Measurements from ENCODE around the gene KLHL42. TPM values are rescaled to one million over a fixed set of nuclear protein-coding genes. Genes with fewer than 3 reads are reported as not detected.
"Not testable (repeated sequence)": the region's sequence is repeated elsewhere in the genome, so short reads cannot be mapped to it uniquely, and the experiment has no call there.

The KLHL42 gene, protein sequence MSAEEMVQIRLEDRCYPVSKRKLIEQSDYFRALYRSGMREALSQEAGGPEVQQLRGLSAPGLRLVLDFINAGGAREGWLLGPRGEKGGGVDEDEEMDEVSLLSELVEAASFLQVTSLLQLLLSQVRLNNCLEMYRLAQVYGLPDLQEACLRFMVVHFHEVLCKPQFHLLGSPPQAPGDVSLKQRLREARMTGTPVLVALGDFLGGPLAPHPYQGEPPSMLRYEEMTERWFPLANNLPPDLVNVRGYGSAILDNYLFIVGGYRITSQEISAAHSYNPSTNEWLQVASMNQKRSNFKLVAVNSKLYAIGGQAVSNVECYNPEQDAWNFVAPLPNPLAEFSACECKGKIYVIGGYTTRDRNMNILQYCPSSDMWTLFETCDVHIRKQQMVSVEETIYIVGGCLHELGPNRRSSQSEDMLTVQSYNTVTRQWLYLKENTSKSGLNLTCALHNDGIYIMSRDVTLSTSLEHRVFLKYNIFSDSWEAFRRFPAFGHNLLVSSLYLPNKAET
- total RNA-seq: 10 to 100 TPM; 16.3 to 16.4 TPM

DNA sequence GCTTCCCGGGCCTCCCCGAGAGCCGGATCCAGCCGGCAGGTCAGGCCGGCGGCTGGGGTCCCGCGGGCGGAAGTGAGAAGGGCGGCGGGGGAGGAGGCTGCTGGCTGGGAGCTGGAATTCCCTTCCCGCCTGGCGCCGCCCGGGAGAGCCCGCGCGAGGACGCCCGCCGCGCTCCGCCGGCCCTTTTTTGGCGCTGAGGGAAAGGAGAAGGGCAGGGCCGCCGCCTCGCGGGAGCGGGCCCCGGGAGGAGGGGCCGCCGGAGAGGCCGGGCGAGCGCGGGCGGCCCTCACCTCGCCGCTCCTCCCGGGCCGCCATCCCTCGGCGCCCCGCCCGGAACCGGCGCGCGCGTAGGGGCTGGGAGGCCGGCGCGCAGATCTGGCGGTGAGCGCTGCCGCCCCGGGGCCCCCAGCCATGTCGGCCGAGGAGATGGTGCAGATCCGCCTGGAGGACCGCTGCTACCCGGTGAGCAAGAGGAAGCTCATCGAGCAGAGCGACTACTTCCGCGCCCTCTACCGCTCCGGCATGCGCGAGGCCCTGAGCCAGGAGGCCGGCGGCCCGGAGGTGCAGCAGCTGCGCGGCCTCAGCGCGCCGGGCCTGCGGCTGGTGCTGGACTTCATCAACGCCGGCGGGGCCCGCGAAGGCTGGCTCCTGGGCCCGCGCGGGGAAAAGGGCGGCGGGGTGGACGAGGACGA, at the start of gene KLHL42, which contains the start of gene MANSC4:
TSS of gene KLHL42 (plus strand) at position 314 of the 692 bp plus-strand sequence. CDS start at position 412, 98 bp downstream.
TSS of gene MANSC4 (minus strand) at position 317 of the 692 bp plus-strand sequence. CDS start 8,960 bp downstream, outside the sequence.
- Mint-ChIP-seq H3K27me3 (no peaks in the 10 kb centered on the region), H3K4me1 (peaks cover 36% of the 10 kb centered on the region)
- DNase-seq: peak; percentile 71

DNA sequence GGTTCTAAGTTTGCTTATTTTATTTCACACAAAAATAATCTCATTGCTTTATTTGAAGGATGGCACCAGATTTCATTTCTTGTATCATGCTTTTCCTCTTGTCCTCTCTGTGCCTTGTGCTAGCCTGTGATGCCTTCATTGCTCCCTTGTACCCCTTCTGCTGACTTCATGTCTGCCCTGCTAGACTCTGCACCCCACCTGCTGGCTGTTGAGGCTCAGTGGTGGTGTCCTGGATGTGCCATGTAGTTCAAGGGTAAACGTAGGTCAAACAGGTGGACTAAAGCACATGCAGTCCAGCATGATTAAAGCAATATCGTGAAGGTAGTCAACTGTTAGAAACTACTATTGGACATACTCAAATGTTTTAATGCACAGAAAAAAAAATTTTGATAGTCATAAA, 47.8 kb upstream of the KLHL42 start:
- H3K27ac Mint-ChIP-seq: no peak overlapping the region
- H3K36me3 Mint-ChIP-seq: peaks cover 12% of the 10 kb centered on the region
- H3K9me3 Mint-ChIP-seq: no peaks in the 10 kb centered on the region
- H3K4me3 Mint-ChIP-seq: no peak overlapping the region
- no peaks in the 10 kb centered on the region for H3K27me3 Mint-ChIP-seq
- no peak for DNase-seq
- H3K4me1 Mint-ChIP-seq: peaks cover 2% of the 10 kb centered on the region

More for the DNA sequence above, at the start of gene KLHL42, which contains the start of gene MANSC4:
- no peaks in the 10 kb centered on the region for H3K9me3 Mint-ChIP-seq
- H3K4me3 Mint-ChIP-seq: peak within 1 kb of the TSS; percentile 86
- peaks cover 25% of the 10 kb centered on the region for H3K36me3 Mint-ChIP-seq
- H3K27ac Mint-ChIP-seq: peak within 1 kb of the TSS; percentile 94

DNA sequence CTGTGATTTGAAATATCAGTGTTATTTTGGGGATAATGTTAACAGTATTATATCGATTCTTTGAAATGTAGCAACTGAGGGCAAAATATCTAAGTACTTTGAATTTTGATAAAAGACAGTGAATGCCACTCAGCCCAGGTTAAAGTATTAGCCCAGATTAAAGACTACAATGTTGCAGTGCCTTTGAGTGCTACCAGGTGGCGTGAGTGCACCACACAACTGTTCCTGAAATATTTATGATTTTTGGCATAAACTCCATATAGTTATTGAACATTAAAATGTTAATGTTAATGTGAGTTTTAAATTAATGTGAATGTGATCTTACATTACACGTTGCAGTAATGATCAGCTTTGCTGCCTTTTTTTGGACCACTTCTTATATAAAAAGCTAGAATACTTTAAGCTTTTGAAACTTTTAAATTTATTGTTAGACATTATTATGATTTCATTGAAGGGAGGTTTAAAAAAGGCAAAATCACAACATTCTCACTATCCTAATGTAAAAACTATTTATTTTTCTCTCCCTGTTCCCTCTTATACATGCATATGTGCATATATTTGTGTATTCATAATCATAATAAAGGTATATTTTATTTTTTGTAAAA, 46.9 kb upstream of the KLHL42 start:
- Mint-ChIP-seq H3K27me3 (no peaks in the 10 kb centered on the region), H3K4me1 (peaks cover 2% of the 10 kb centered on the region), H3K4me3 (no peak overlapping the region), H3K9me3 (no peaks in the 10 kb centered on the region), H3K36me3 (peaks cover 12% of the 10 kb centered on the region), H3K27ac (no peak overlapping the region)
- DNase-seq: peak; percentile 20

DNA sequence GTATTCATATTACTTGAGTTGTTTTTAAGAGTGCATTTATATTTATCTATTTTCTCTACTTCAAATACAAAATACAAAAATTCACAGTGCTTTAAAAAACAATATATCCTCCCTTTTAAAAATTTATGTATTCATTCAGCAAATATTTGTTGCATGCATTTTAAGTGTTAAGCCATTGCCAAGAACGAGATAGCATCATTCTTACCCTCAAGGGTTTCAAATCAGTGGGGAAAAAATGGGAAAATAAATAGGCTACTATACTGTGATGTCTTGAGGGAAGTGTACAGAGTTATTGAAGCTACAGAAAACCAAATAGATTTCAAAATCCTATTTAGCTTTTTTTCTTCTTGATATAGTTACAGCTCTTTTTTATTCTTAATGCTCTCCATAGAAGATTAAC, 46.2 kb upstream of the KLHL42 start:
- Mint-ChIP-seq H3K36me3 (peaks cover 12% of the 10 kb centered on the region), H3K4me3 (no peak overlapping the region), H3K27me3 (no peaks in the 10 kb centered on the region), H3K27ac (no peak overlapping the region), H3K9me3 (no peaks in the 10 kb centered on the region), H3K4me1 (peaks cover 2% of the 10 kb centered on the region)
- no peak for DNase-seq

DNA sequence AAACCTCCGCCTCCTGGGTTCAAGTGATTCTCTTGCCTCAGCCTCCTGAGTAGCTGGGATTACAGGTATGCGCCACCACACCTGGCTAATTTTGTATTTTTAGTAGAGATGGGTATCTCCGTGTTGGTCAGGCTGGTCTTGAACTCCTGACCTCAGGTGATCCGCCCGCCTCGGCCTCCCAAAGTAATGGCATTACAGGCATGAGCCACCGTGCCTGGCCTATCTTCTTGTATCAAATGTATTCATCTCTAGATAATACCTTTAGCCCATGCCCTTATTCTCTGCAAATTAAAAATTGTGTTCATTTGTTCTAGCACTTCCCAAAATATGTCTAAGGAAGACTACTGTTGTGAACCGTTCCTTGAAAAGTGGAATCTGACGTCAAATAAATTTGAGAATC, 45.7 kb upstream of the KLHL42 start:
- not testable (repeated sequence) for H3K27ac Mint-ChIP-seq, DNase-seq
- peaks cover 12% of the 10 kb centered on the region for H3K36me3 Mint-ChIP-seq

DNA sequence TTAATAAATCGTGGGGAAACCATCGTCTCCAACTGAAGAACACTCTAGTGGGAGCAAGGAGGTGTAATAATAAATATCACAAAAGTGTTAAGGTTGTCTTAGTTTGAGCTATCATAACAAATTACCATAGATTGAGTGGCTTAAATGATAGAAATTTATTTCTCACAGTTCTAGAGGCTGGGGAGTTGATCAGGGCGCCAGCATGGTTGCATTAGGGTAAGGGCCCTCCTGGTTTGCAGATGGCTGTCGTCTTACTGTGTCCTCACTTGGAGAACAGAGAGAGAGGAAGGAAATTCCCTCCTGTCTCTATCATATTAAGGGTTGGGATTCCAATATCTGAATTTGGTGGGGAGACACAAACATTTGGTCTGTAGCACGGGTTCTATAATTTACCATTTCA, 36.4 kb upstream of the KLHL42 start:
- no peak overlapping the region for H3K4me3 Mint-ChIP-seq
- peaks cover 35% of the 10 kb centered on the region for H3K36me3 Mint-ChIP-seq
- no peak overlapping the region for H3K27ac Mint-ChIP-seq
- no peaks in the 10 kb centered on the region for H3K9me3 Mint-ChIP-seq
- no peak for DNase-seq
- peaks cover 9% of the 10 kb centered on the region for H3K4me1 Mint-ChIP-seq
- no peaks in the 10 kb centered on the region for H3K27me3 Mint-ChIP-seq

More for the DNA sequence above, 45.7 kb upstream of the KLHL42 start:
- H3K27me3 Mint-ChIP-seq, H3K9me3 Mint-ChIP-seq, H3K4me1 Mint-ChIP-seq, H3K4me3 Mint-ChIP-seq: not testable (repeated sequence)

DNA sequence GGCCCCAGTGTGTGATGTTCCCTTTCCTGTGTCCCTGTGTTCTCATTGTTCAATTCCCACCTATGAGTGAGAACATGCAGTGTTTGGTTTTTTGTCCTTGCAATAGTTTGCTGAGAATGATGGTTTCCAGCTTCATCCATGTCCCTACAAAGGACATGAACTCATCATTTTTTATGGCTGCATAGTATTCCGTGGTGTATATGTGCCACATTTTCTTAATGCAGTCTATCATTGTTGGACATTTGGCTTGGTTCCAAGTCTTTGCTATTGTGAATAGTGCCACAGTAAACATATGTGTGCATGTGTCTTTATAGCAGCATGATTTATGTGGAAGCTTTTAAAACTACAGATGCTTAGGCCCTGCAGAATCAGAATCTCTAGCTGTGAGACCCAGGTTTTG, 34.3 kb upstream of the KLHL42 start:
- H3K27ac Mint-ChIP-seq, H3K4me1 Mint-ChIP-seq, H3K4me3 Mint-ChIP-seq, DNase-seq, H3K27me3 Mint-ChIP-seq, H3K9me3 Mint-ChIP-seq: not testable (repeated sequence)
- H3K36me3 Mint-ChIP-seq: peaks cover 32% of the 10 kb centered on the region

DNA sequence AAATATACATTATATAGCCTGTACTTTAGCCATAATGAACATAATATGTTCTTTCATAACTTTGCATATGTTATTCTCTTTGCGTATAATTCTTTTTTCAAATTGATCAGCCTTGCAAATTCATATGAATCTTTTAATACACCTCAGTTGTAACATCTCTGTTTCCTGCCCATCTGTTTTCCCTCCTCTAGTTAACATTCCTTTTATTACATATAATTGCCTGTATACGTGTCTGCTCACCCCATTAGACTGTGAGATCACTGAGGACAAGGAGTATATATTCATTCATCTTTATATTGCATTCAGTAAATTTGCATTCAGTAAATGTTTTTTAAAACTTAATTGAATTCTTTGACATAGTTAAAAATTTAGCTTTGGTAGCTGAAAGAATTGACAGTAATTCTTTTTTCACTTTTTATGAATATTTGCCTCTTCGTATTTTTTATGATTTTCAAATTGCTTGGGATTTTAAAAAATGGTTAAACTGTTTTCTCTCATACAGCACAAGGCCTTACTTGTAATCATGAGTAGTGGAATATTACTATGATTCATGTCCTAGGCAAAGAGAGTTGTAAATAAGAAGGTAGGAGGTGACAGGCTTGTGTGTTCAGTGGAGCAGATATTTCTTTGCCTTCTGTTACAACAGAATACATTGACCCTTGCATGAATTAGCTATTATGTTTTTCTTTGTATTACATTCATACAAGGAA, 32.8 kb upstream of the KLHL42 start:
- H3K27me3 Mint-ChIP-seq: no peaks in the 10 kb centered on the region
- H3K27ac Mint-ChIP-seq: no peak overlapping the region
- no peaks in the 10 kb centered on the region for H3K9me3 Mint-ChIP-seq
- peaks cover 31% of the 10 kb centered on the region for H3K36me3 Mint-ChIP-seq
- H3K4me1 Mint-ChIP-seq: no peaks in the 10 kb centered on the region
- H3K4me3 Mint-ChIP-seq: no peak overlapping the region
- no peak for DNase-seq

DNA sequence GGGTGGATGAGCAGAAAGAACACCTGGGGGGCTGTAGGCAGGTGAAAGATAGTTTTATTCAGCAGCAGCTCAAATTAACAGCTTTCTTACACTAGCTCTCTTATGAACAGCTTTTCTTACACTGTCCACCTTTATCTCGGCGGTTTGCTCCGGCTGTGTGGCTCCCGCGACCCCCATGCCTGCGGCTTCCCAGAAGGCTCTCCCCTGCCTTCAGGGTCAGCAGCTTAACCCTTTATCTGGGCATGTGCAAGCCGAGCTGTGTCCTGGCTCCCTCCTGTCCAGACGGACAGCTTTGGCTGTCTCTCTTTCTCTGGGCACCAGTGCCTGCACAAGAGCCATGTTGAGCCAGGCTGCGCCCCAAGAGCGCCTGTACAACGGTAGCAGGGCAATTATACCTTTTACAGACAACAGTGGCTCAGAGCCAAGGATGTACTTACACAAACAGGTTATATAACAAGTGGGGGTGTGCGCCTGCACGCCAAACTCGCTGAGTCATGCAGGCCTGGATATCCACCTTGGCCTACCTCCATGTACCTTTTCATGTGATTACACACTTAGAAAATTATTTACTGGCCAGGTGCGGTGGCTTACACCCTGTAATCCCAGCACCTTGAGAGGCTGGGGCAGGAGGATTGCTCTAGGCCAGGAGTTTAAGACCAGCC, 28.5 kb upstream of the KLHL42 start:
- Mint-ChIP-seq H3K36me3 (peaks cover 21% of the 10 kb centered on the region), H3K27ac (no peak overlapping the region), H3K9me3 (no peaks in the 10 kb centered on the region), H3K27me3 (no peaks in the 10 kb centered on the region), H3K4me1 (no peaks in the 10 kb centered on the region), H3K4me3 (no peak overlapping the region)
- no peak for DNase-seq

DNA sequence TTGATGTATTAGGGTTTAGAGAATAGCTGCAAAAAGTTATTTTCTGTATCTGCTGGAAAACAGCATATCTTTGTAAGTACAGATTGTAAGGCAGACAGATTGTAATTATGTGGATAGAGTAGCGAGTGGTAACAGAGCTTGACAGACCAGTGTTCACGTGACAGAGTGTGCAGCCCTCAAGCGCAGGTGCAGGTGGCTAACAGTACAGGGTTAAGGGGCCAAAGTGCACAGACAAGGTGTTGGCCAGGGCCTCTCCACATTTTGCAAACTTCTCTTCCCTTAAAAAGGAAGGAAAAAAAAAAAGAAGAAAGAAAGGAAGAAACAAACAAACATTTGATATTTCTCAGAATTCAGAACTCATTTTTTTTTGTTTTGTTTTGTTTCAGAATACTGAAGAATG, 25.2 kb upstream of the KLHL42 start:
- H3K4me3 Mint-ChIP-seq: no peak overlapping the region
- H3K4me1 Mint-ChIP-seq: no peaks in the 10 kb centered on the region
- H3K36me3 Mint-ChIP-seq: peaks cover 18% of the 10 kb centered on the region
- no peak overlapping the region for H3K27ac Mint-ChIP-seq
- no peaks in the 10 kb centered on the region for H3K27me3 Mint-ChIP-seq
- DNase-seq: no peak
- no peaks in the 10 kb centered on the region for H3K9me3 Mint-ChIP-seq

DNA sequence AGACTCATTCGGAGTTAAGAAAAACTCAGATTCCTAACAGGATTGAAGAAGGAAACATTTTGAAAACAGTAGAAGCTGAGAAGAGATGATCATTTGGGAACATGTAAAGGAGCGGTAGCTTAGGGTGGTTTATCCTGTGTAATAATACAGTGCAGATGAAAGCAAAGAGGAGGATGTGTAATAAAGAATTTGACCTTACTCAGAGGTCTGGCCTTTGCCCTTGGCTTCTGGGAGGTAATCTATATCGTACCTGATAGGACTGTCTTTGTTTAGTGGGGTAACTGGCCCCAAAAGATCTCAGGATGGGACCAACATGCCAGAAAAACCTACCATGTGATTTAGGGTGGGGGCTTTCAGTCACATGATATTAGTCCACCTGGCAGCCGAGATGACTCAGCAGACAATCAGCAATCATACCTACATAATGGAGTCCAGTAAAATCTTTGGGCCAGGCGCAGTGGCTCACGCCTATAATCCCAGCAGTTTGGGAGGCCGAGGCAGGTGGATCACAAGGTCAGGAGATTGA, 23.3 kb upstream of the KLHL42 start:
- H3K27me3 Mint-ChIP-seq: no peaks in the 10 kb centered on the region
- H3K36me3 Mint-ChIP-seq: peaks cover 19% of the 10 kb centered on the region
- peak overlapping the region; percentile 7 for H3K27ac Mint-ChIP-seq
- DNase-seq: no peak
- H3K4me3 Mint-ChIP-seq: no peak overlapping the region
- peaks cover 2% of the 10 kb centered on the region for H3K4me1 Mint-ChIP-seq
- no peaks in the 10 kb centered on the region for H3K9me3 Mint-ChIP-seq

DNA sequence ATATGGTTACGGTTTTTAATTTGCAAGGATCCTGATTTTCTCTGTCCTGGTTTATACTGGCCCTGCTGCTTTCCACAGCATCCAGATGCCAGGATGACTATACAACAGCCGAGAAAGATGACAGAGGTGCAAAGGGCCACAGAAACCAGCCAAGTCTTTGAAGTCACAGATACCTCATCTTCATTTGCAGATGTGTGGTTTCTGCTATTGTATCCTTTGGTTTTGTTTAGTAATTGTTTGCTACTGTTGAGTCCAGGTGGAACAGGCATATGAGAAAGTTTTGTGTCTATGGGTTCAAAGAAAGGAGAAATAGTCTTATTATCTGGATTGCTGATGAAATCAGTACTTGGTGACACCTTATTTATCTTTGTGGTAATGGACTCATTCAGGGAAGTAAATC, 17.3 kb upstream of the KLHL42 start:
- peaks cover 11% of the 10 kb centered on the region for H3K4me1 Mint-ChIP-seq
- H3K9me3 Mint-ChIP-seq: no peaks in the 10 kb centered on the region
- H3K4me3 Mint-ChIP-seq: no peak overlapping the region
- peak; percentile 22 for DNase-seq
- peak overlapping the region; percentile 14 for H3K27ac Mint-ChIP-seq
- H3K27me3 Mint-ChIP-seq: no peaks in the 10 kb centered on the region
- peaks cover 5% of the 10 kb centered on the region for H3K36me3 Mint-ChIP-seq

DNA sequence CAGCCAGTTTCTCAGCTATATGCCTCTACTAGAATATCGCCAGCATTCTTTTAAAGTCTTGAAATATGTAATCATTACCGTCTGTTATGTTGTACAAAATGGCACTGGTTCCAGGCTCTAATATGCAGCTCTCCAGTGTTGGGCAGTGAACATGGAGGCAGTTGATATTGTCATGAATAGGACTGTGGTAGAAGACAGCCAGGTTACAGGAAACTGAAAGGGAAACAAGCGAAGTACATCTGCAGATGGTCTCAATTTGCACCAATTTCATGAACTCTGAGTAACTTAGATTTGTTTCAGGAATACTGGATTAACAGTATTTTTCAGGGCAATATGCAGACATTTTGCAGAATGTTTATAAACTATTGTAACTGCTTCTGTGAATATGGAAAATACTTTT, 13.4 kb upstream of the KLHL42 start:
- H3K4me3 Mint-ChIP-seq: no peak overlapping the region
- H3K27me3 Mint-ChIP-seq: no peaks in the 10 kb centered on the region
- H3K4me1 Mint-ChIP-seq: peaks cover 12% of the 10 kb centered on the region
- no peak for DNase-seq
- no peak overlapping the region for H3K27ac Mint-ChIP-seq
- peaks cover 3% of the 10 kb centered on the region for H3K36me3 Mint-ChIP-seq
- no peaks in the 10 kb centered on the region for H3K9me3 Mint-ChIP-seq

DNA sequence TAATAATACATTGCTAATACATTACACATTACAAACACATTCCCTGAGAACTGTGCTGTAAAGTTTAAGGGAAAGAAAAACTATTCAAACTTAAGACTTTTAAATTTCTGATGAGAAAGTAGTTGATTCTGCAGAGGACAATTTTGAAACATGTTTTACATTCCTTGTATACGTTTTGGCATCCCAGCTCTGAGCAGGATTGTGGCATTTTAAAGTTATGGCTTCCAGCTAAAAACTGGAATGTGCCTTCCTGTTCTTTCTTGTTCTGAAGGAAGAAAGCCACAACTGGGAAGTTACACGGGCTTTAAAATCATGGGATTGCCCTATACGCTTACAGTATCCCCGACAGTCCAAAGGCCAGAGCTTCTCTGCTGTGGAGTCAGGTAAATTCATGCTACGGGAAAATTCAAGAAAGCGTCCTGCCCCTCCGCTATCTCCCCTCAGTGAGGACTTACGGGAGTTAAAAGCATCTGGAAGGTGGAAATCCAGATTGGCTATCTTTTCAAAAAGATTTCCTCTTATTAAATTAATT, 10.8 kb upstream of the KLHL42 start:
- H3K9me3 Mint-ChIP-seq: no peaks in the 10 kb centered on the region
- H3K36me3 Mint-ChIP-seq: no peaks in the 10 kb centered on the region
- H3K27me3 Mint-ChIP-seq: no peaks in the 10 kb centered on the region
- no peak for DNase-seq
- no peak overlapping the region for H3K4me3 Mint-ChIP-seq
- peaks cover 8% of the 10 kb centered on the region for H3K4me1 Mint-ChIP-seq
- H3K27ac Mint-ChIP-seq: no peak overlapping the region

Data from activated naive CD8-positive, alpha-beta T cell treated with anti-CD3 and anti-CD28 coated beads for 36 hours (primary cell).